HG02571 (cell line): ENCODE results near the gene LPAR1.
"Not testable (repeated sequence)": the region's sequence is repeated elsewhere in the genome, so short reads cannot be mapped to it uniquely, and the experiment has no call there.

Source experiments
- ATAC-seq: cut with Tn5 transposase; IDR thresholded peaks from one replicate; pipeline ENCODE4 v1.9.1; 2021; ENCODE audit warnings: mild to moderate bottlenecking, moderate library complexity; ENCODE audit not compliant: unreplicated experiment

LPAR1 gene

DNA sequence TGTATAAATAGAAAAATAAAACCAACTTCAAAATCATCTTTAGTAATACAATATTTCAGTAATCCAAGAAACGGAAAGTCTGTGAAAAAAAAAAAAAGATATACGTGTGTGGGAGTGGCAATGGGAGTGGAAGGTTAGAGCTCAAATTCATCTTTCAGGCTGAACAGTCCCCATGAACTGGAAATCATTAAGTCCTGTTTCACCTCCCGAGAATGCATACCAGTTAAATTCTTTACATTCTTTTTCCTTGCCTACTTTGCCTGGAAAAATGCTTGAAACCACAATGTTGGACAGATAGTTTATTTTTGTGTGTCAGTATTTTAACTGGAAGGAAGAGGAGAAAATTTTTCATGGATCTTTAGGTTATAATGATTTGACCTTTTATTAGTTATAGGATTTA, 202.9 kb downstream of the LPAR1 start:
- ATAC-seq = no peak

DNA sequence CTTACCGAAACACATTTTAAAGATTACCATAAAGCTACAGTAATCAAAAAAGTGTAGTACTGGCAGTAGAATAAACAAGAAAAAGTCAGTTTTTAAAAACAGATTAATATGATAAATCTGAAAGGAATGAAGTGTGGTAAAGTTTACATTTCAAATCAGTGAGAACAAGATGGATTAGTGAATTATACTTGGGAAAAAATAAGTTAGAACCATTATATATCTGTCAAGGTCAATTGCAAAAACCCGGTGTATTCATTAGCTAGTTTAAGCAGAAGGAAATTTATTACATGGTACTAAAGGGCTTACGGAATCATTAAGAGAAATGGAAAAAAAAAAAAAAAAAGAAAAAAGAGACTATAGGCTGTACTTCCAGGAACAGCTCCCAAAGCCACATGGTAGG, 205.3 kb downstream of the LPAR1 start:
- no peak for ATAC-seq

DNA sequence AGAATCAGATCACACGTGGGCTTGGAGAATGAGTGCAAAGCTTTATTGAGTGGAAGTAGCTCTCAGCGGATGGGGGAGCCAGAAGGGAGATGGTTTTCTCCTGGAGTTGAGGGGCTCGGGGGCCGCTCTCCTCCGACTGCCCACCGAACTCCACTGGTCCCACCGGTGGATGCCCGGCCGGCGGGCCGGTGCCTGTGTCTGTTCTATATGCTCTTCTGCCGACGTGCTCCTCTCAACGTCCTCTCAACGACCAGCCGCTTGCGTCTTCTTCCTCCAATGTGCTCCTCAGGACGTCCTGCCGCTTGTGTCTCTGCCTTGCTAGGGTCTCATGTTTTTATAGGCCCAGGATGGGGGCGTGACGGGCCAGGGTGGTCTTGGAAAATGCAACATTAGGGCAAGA, 207.8 kb downstream of the LPAR1 start:
- ATAC-seq = no peak

DNA sequence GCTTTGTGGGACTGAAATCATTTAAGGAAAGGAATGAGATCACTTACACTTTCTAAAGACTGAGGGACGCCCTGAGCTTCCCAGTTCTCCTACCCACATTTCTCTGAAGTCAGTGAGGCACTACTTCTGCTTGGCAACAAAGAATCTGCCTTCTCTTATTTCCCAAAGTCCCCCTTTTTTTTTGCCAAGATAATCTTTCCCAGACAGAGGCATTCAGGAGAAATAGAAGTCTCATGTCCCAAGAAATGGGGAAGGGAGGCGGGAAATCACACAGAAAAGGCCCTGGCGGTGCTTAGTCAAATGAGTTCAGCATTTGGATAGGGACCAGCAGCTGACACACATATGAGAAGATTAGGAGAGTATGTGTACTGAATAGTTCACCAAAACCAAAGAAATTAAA, 210.0 kb downstream of the LPAR1 start:
- no peak for ATAC-seq

DNA sequence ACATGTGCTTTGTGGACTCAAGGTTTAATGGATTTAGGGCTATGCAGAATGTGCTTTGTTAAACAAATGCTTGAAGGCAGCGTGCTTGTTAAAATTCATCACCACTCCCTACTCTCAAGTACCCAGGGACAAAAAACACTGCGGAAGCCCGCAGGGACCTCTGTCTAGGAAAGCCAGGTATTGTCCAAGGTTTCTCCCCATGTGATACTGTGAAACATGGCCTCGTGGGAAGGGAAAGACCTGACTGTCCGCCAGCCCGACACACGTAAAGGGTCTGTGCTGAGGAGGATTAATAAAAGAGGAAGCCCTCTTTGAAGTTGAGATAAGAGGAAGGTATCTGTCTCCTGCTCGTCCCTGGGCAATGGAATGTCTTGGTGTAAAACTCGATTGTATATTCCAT, 211.9 kb downstream of the LPAR1 start:
- ATAC-seq = not testable (repeated sequence)

DNA sequence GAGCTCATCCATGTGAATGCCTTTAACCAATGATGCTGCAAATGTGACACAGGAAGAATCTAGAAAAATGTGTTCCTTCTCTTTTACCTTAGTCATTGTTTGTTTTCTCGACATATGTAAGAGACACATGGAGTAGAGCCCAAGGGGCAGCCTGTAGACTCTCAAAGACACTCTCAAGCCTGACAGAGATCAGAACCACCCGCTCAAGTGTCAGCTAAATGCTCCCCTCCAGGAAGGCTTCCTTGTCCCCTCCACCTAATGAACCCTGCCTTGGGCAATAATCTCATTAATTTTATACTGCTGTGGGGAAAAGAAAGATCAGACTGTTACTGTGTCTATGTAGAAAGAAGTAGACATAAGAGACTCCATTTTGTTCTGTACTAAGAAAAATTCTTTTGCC, 212.3 kb downstream of the LPAR1 start:
- no peak for ATAC-seq

DNA sequence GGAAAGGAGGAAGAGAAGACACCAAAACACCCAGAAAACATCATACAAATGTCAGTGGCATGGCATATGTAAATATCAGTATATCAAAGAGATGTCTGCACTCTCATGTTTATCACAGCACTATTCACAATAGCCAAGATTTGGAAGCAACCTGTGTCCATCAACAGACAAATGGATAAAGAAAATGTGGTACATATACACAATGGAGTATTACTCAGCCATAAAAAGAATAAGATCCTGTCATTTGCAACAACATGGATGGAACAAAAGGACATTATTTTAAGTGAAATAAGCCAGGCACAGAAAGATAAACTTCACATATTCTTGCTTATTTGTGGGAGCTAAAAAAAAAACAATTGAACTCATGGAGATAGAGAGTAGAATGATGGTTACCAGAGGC, 213.1 kb downstream of the LPAR1 start:
- not testable (repeated sequence) for ATAC-seq
